Embryonic facial prominence (tissue), 1 donor: ENCODE measurements around the gene MAML2.

Experiments used
- DNase-seq: peaks from one replicate; pipeline ENCODE4 v3.0.0-alpha.2; 2016; ENCODE audit errors: extremely low spot score

The MAML2 gene

DNA sequence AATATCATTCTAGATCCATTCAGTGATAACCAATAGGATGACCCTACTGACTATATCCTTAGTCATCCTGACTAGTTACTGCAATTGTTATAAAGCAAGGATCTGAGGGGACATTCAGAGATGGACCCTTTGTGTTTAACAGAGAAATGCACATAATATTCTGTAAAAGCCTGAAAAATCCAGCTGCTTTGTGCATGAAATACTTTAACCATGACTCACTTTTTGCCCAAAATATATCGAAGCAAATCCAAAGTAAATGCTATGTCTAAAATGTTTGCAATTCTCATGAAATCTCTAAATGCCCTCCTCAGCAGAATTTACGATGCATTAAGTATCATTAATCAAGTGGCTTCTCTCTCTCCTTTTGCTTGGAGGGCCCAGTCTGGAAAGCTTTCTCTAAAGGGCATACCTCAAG, 240.3 kb downstream of the MAML2 start:
- no peak for DNase-seq

DNA sequence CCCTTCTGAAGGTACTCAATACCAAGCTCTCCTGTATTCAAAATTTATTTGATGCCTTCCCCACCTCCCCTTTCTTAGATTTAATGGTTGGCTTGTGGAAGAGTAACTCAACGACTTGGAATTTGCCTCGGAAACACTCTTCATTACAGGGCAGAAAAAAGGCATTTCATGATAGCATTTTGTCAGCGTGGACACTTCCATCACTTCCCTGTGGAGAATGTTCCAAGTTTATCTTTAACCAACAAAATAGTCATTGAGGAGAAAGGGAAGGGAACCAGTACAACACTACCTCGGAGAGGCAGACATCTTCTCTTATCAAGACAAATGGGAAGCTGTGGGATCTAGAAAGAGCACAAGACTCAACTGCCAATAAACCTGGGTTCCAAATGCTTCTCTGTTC, 241.8 kb downstream of the MAML2 start:
- no peak for DNase-seq

DNA sequence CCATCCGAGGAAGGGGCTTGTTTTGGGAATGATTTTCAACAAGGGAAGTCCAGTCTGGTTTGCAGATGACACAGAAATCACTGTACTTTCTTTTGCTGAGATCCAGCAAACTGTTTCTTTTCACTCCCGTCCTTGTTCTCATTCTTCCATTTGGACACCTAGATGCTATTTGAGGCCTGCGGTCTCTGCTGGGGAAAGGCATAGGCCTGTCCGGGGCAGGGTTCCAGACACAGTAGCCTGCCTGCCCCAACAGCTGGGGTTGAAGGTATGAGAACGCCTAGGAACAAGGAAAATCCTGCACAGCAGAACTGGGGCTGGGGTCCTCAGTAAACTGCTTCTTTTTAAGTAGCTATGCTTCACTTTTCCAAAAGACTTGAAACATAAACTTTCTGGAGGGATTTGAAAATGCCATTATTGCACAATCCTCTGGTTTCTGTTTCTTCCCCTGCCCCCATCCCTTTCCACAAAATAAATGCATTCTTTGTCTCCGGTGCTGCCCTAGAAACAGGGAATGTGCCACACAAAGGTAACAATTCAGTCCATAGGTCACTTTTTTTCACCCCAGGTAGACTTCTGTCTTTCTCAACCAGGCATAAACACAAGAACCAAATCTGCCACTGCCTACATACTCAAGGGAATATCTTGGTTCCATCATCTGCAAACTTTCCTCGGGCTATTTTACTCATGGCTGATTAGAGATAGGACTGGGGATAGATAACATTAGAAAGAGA, 244.3 kb downstream of the MAML2 start:
- no peak for DNase-seq

DNA sequence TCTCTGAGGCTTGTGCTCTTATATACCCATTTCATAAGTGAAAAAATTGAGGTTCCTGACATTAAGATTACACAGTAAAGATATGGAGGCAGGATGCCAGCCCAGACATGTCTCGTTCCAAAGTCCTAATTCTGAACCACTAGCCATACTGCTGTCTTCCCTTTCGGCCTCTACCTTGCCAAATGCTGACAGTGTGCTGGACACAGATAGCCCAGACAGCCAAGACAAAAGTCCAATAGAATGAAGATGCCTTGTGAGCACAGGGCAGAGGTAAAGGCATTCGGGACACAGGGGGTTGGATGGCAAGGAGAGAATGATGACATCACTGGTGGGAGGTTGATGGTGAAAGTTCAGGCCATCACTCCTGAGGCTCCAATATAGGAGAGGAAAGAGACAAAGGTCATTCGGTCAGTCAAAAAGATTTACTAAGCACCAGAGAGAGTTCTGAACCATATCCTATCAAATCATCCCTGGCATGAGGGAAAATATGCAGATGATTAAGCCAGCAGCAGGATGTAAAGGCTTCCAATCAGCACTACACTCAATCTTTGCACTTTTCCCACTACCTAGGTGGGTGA, 245.1 kb downstream of the MAML2 start:
- DNase-seq = no peak

DNA sequence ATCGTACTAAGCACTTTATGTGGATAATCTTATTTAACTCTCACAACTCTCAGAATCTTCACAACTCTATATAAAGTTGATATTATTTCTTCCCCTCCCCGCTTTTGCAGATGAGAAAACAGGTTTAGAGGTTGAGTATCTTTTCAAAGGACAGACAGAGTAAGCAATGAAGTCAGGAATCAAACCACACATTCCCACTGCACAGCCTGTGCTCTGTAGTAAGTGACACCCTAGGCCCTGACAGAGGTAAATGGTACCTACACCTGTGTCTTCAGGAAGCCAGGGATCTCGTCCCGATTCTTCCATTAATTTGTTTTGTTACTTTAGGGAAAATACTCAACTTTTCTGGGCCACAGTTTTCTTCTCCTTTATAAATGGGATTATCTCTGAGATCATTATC, 246.6 kb downstream of the MAML2 start:
- DNase-seq = no peak

DNA sequence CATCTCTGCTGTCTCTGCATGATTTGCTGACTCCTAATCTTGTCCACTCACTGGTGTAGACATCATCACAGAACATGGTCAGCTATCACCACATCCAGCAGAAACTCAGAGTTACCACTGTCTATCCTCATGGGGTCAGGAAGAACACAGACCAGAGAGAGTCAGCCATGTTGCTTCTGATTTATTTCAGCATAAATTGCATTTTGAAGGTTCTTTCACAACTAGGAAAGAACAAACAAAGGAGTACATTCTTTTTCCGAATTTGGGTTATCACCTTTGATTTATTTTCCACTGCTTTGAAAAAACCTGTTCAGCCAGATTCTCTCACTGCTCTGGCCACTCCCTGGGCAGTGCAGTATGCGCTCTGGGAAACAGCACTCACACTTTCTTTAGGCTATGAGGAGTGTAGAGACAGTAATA, 247.1 kb downstream of the MAML2 start:
- DNase-seq = no peak

DNA sequence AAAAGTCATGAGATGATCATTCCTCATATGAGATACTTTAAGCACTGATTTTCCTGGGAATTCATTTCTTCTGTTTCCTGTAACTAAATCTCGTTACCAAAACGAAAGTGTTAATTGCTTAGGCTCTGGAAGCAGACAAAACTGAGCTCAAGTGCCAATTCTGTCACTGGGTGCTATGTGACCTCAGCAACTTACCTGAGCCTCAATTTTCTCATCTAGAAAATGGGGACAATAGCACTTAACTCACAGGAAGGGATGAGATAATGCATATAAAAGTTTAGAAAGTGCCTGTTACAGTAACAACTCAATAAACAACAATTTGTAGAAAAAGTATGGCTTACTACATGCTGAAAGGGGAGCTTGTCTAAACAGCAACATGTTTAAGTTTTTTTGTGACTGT, 248.8 kb downstream of the MAML2 start:
- DNase-seq = no peak

DNA sequence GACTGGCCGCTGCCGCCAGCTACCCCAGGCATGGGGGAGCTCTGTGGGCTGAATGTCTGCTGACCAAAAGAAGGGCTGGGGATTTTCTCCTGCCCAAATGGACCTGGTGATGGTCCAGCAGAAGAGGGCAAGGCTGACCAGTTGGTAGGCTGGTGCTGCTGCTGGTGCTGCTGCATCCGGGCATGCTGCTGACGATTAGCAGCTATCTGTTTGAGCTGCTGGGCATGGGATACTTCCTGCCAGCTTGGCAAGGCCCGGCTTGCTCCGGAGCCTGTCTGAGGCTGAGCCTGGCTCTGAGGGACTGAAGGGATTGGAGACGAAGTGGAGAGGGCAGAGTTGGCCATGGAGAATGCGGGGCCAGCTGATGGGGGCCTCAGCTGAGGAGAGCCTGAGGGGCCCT, 250.5 kb downstream of the MAML2 start:
- no peak for DNase-seq

DNA sequence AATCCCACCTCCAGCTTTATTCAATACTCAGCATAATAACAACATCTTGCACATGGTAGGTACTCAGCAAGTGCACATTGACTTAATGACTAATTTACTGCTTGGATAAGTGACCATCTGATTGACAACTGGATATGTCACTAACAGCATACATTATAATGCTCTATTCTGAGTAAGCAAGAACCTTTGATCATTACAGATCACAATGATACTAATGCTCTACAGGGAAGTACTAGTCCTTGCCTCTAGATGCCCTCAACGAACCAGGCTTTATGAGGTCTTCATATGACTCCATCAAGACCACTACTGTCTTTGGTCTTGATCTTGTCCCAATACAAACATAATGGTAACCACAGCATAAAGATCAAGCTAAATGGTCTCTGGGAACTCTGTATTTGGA, 251.5 kb downstream of the MAML2 start:
- no peak for DNase-seq

DNA sequence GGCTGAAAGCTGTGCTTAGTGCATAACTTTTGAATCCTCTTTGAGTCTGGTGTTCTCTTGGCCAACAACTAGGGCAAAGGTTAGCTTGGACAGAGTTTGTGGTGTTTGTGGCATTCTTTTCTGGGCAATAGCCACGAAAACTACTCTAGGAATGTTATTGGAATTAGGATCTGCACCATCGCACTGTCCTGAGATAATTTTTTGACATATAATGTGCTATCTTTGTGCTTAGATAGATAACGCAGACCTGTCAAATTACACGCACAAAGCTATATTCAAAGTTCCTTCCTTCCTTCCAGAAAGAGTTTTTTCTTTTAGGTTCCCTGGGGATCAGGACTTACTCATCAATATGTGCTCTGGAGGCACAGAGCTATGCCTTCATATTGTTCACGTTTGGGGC, 252.3 kb downstream of the MAML2 start:
- no peak for DNase-seq

DNA sequence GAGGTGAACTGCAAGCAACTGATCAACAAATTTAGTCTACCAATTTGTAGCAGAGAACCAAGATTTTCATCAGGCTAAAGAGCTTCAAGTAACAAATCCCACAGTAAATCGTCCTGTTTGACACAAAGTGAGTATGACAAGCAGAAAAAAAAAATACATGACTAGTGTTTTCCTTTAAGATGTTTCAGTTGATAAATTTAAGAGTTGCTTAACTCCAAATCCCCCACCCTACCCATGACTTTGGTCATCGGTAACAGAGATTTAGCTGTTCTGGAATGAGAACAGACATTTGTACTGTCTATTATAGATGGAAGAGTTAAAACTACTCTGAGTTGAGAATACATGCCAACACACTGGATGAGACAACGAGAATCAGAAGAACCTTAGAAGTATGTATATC, 254.1 kb downstream of the MAML2 start:
- no peak for DNase-seq

DNA sequence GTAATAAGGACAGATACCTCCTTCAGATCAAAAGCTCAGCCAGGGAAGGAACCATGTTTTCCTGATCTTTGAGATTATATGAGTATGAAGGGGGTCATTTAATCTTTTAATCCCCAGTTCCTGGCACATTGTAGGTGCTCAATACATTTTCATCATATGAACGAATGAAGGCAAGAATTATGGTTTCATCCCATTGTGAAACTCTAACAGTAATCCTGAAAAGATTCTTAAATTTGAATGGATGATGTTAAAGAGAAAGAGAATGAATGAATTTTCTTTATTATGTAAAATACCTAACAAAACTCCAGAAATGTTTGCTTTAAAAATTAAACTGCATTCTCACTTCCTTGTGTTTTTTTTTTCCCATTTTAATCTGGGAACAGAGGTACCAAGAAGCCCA, 256.9 kb downstream of the MAML2 start:
- no peak for DNase-seq

DNA sequence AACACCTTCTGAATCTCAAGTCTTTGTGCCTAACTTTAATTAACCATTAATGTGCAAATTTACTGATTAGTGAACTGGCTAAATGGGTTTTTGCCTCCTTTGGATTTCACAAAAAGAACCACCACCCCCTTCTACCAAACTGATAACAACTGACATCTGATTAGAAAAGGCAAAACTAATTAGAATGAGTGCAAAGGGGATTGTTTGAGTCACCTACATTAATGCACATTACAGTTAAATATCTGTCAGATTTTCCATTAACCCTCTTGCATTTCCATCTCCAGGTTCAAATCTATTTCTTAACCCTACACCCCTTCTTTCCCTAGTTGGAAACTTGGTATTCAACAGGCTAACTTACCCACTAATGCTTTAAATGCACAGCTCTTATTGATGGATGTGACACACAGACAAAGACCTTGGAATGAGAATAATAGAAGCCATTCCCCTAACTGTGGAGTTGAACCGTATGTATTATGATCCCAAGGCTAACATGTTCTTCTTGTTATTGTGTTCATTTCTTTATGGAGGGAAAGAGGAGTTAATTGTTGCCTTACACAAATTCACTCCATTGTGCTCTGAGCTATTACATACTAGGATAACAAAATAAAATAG, 257.6 kb downstream of the MAML2 start:
- no peak for DNase-seq

DNA sequence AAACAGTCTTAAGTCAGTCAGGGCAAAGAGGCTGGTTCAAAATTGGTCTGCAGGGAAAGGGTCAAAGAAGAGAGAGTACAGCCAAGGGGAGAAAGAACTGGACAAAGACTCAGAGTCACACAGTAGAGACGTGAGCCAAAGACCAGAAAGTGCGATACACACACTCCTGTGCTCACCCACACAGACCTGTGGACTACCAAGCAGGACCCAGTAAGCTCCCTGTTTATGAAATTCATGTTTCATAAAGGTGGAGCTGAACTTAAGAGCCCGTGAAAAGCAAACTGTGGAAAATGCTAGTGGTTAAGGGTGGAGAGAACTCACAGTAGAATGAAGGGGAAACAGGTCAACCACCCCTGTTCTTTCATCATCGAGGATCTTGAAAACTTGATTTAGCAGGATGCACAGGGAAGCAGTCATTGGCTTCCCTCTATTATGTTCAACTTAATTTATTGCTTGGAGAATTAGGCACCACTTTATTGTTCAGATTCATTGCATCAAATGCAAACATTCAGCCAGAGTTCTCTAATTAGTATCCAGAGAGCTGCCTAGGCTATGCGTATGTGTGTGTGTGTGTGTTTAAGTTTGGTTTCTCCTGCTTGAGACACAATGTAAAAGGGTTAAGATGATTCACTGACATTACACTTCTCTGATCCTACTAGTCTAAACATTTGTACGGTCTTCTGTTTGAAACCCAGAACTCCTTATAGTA, 258.2 kb downstream of the MAML2 start:
- no peak for DNase-seq

DNA sequence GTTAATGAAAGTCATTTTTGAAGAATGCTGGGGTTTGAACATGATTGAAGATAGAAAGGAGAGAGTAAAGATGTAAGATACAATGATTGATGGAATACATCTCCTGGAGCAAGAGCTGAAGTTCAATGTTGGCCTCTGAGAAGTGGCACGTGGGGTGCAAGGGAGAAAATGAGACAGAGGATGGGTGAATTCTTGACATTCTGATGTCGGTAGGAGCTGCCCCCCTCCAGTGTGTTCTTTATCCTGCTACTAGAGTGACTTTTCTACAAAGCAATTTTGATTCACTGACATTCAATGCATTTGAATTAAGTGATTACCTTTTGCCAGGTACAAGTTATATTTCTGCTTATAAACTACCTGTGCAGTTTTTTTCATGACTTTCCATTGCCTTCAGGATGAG, 260.1 kb downstream of the MAML2 start:
- DNase-seq = no peak

DNA sequence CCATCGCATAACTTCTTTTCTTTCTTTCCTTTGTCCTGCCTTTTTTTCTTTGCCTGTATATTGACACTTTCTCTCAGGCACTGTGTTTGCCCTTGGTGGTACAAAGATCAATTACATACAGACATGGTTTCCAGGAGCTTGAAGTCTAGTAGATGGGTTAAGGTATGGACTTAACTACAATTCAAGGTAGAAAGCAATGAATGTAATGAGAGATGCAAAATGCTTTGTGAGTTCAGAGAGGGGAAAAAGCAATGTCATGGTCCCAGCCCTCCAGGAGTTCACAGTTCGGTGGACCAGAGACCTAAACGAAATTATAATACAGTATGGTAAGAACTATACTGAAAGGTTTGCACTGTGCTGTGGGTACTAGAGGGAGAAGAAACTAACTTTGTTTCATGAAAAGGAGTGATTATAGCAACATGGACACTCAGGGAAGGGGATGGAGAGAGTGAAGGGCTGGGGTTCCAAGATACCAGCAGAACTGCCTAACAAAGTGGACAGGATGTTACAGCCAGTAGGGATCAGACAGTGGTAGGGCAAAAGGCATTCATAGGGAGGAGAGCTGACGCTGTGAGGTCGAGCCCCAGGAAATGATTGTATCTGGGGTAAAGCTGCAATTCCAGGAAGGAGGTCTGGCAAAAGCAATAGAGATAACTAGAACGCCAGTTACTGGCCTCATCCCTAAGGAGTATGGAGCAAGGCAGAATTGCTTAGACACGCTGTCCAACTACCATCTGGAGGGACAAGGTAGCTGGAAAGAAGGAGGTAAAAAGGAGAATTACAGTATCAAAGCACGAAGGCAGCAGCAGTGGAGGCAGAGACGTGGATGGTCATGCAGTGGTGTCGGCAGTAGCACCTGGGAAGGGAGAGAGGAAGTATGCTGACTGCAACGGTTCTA, 260.7 kb downstream of the MAML2 start:
- DNase-seq = no peak

DNA sequence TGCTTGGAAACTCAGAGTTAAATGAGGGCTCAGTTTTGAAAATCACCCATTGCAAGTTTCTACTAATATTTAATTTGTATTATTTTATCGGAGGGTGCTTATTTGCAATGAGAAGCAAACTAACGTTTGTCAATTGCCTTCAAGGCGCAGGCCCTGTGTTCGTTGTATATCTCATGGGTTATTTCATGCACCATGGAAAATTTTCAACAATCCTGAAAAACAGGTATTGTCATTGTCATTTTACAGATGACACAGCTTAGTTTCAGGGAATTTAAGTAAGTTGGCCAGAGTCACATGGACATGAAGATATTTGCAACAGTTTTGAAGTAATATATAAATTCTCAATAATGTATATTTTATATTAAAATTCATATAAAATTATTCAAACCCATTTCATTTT, 261.4 kb downstream of the MAML2 start:
- DNase-seq = no peak

DNA sequence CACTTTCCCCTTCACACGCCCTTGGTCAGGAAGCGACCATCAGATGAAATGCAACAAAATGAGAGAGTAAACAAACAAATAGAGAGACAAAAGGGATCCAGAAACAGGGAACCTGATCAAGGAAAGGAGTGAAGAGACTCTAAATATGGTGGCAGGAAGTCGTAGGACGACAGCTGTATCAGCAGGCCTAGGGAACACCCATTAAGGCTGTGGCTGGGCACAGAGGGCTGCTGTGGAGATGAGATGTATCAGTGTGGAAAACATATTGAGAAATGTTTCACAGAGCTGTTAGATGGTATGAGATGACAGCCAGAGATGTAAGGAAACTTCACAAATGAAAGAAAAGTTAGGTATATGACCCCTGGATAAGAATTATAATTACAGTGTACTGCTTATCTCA, 263.3 kb downstream of the MAML2 start:
- DNase-seq = no peak

DNA sequence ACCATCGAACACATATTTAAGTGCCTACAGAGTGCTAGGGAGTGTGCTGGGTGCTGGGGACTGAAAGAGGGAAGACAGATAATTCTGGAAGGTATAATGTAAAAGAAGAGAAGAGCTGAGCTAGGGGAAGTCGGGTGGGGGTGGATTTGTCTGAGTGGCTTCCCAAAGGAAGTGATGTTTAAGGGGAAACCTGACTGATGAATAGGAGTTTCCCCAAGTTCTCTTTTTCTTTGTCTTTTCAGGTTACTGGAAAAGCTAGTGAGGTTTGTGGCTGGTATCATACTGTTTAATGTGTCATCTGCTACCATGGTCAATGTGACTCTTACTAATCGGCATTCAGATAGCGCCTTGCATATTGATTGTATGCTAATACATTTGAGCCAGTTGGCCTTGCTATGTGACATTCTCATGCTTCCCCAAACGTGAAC, 267.4 kb downstream of the MAML2 start:
- DNase-seq = no peak

DNA sequence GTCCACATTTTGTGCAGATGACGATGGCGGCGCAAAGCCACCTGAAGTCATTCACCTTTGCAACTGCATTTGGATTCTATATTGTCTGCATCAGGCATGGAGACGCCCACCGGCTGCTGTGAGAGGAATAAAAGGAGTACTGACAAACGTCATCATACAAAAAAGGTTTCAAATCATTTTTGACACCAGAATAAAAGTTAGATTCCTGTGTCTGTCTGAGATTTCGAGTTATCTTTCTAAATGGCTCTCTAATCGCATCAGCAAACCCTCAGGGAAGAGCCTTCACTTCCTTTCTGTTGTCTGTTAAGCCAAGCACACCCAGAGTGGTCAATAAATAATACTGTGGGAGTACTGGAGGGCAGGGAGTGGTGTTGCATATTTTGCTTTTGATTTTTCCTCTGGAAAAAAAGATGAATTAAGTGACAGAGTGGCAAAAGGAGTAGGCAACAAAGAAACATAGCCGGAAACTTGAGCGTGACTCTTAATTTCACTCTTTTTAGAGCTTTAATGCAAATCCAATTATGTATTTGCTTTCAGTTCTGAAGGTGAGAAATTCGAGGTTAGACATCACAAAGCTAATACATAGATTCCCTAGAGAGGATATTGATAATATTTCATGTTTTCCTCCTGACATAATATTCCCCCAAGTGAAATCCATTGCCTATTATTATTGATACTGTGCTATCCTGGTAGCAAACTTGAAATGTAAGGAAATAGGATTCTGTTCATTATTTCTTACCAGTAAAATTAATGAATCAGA, 268.3 kb downstream of the MAML2 start:
- DNase-seq = no peak

DNA sequence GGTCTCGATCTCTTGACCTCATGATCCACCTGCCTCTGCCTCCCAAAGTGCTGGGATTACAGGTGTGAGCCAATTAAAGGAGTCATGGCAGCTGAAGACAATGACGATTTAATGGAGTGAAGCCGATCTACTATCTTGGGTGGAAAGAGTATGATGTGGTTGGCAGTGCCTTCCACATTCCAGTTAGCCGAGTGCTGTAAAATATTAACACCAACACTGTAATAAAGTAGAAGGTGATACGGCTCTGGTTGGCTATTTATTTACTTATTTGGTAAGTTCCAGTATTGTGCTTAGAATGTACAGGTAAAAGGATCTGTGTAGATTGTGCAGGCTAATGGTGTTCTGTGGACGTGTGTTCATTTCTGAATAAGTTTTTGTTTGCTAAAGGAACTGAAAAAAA, 269.5 kb downstream of the MAML2 start:
- DNase-seq = no peak
